GM06990 (cell line): Measurements from ENCODE around the gene POLR1E.

Experiments used
- DNase-seq: peaks from one replicate; pipeline ENCODE4 v3.0.0-alpha.2; 2011; ENCODE audit not compliant: insufficient read length; ENCODE audit errors: extremely low read depth
- H3K27me3 ChIP-seq: replicated peaks from 2 replicates; pipeline ENCODE4 v1.6.0; 2011; ENCODE audit warnings: low read length; ENCODE audit not compliant: control insufficient read depth, insufficient read depth
- H3K36me3 ChIP-seq: 2 replicates; pipeline ENCODE4 v1.5.1; 2011; ENCODE audit warnings: low read length; ENCODE audit not compliant: control insufficient read depth, insufficient read depth
- H3K4me3 ChIP-seq: replicated peaks from 2 replicates; pipeline ENCODE4 v1.5.1; 2011; ENCODE audit warnings: low read depth, mild to moderate bottlenecking, control low read depth, low read length
- TF ChIP-seq, protein P1 (sequence below): IDR thresholded peaks from 2 replicates; pipeline ENCODE4 v1.5.1; 2011; ENCODE audit warnings: low read length, control low read depth, mild to moderate bottlenecking, inconsistent platforms; ENCODE audit not compliant: insufficient read depth, poor library complexity, severe bottlenecking

The POLR1E gene

DNA sequence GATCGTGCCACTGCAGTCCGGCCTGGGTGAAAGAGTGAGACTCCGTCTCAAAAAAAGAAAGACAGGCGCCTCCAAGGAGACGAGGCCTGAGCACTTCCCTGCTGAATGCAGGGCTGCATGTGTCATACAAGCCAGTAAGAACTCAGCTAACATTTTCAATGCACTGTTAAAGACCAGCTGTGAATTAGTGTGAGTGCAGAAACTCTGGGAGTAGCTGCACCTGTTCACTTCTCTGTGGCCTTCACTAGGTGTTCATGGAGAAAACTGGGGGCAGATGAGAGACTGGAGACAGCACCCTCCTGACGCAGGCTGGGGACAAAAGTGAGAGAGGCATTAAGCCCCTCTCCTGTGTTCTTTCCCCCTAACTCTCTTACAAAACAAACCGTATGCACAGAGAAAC is 48.7 kb downstream of the POLR1E start:
- TF ChIP-seq, protein P1, sequence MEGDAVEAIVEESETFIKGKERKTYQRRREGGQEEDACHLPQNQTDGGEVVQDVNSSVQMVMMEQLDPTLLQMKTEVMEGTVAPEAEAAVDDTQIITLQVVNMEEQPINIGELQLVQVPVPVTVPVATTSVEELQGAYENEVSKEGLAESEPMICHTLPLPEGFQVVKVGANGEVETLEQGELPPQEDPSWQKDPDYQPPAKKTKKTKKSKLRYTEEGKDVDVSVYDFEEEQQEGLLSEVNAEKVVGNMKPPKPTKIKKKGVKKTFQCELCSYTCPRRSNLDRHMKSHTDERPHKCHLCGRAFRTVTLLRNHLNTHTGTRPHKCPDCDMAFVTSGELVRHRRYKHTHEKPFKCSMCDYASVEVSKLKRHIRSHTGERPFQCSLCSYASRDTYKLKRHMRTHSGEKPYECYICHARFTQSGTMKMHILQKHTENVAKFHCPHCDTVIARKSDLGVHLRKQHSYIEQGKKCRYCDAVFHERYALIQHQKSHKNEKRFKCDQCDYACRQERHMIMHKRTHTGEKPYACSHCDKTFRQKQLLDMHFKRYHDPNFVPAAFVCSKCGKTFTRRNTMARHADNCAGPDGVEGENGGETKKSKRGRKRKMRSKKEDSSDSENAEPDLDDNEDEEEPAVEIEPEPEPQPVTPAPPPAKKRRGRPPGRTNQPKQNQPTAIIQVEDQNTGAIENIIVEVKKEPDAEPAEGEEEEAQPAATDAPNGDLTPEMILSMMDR: no peak
- H3K36me3 ChIP-seq: peaks cover 13% of the 10 kb centered on the region
- no peak for DNase-seq
- no peak overlapping the region for H3K4me3 ChIP-seq
- no peaks in the 10 kb centered on the region for H3K27me3 ChIP-seq

DNA sequence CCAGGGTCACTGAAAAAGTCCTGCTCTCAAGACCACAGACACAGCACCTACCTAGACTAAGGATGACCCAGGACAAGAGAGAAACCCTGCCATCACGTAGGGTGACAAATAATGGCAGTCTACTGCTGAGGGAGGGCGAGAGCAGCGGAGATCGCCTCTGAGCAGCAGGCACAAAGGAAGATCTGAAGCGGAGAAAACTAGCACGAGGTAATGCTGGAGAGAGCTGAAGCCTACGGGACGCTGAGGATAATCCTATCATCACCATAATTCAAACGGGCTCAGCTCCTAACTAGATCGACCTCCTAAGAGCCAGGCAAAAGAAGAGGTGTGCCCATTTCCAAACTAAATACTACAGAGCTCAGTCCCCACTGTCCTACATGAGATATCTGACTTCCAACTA is 49.2 kb downstream of the POLR1E start:
- no peak overlapping the region for H3K4me3 ChIP-seq
- H3K36me3 ChIP-seq: peaks cover 13% of the 10 kb centered on the region
- TF ChIP-seq, protein P1: no peak
- no peak for DNase-seq
- no peaks in the 10 kb centered on the region for H3K27me3 ChIP-seq

DNA sequence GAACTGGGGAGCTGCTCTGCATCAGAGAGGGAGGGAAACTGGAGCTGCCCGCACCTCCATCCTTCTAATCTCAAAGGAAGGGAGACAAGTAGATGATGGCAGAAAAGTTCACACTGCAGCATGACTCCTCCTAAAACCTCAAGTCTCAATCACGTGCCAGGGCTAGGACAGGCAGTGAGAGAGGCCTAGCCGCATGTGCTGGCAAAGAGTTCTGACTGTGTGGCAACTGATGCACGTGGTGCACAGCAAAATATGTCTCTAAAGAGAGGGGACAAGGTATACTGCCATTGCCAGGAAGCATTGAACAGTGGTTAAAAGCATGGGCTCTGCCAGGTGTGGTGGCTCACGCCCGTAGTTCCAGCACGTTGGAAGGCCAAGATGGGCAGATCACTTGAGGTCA is 52.4 kb downstream of the POLR1E start:
- no peak for DNase-seq
- no peak overlapping the region for H3K4me3 ChIP-seq
- H3K27me3 ChIP-seq: no peaks in the 10 kb centered on the region
- TF ChIP-seq, protein P1: no peak
- H3K36me3 ChIP-seq: peaks cover 16% of the 10 kb centered on the region

DNA sequence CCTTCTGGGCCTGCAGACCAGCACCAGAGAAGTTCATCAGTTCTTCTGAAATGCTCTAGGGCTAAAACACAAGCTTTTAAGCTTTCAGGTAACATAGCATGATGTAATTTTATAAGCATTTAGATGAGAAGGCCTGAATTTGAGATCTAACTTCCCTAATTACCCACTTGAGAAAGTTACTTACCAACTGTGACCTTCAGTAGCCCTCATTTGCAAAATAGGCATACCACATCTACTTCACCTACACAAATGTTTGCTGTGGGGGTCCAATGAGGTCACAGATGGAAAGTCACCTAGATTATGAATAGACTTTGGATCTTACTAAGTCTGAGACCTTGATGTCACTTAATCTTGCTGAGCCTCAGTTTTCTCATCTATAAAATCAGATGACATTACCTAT is 53.9 kb downstream of the POLR1E start:
- no peaks in the 10 kb centered on the region for H3K27me3 ChIP-seq
- peaks cover 16% of the 10 kb centered on the region for H3K36me3 ChIP-seq
- no peak for DNase-seq
- TF ChIP-seq, protein P1: no peak
- H3K4me3 ChIP-seq: no peak overlapping the region

DNA sequence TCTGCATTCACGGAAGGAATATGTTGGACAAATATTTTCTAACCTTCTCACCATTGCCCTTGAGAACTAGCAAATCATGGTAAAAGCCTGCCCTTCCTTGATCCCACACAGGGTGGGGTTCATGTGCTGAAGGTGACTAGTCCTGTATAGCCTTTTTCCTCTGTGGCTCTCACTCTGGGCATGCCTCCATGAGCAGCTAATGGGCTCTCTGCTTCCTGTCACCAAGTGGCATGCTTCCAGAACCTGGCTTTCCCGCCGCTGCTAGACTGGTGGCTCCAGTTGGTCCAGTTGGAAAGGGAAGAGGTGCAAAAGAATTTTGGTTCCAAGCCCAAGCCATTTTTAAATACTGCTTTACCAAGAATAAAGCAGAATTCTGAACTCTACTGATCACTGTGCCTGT is 54.9 kb downstream of the POLR1E start:
- no peak for DNase-seq
- Histone ChIP-seq H3K27me3 (no peaks in the 10 kb centered on the region), H3K36me3 (peaks cover 16% of the 10 kb centered on the region), H3K4me3 (no peak overlapping the region)
- TF ChIP-seq, protein P1: no peak

DNA sequence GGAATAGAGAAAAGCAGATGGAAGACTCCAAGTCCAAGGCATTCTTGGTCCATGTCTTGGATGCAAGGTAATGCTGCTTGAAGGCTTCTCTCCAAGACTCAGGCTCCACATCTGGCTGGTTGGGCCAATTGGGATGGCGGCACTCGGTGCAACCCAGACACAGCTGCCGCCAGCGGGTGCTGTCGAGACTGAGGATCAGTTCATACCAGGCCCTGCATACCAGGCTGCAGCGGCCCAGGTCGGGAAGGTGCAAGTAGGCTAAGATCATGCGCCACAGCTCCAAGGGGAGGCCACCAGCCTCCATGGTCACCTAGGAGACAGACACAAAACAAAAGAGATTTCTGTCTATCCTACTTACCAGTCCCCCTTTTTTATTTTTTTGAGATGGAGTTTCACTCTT is 55.7 kb downstream of the POLR1E start:
- no peak for DNase-seq
- no peak overlapping the region for H3K4me3 ChIP-seq
- no peaks in the 10 kb centered on the region for H3K27me3 ChIP-seq
- TF ChIP-seq, protein P1: no peak
- peaks cover 16% of the 10 kb centered on the region for H3K36me3 ChIP-seq
